GM12878 (cell line): Measurements from ENCODE around the gene FBXL12. TPM values are rescaled to one million over a fixed set of nuclear protein-coding genes. Genes with fewer than 3 reads are reported as not detected.
"Not testable (repeated sequence)": the region's sequence is repeated elsewhere in the genome, so short reads cannot be mapped to it uniquely, and the experiment has no call there.

Experiments used
- ATAC-seq: fragments of 200-7000 bp; cut with Tn5 transposase; 3 replicates; pipeline ENCODE4 v1.9.1; 2020; ENCODE audit warnings: mild to moderate bottlenecking, moderate library complexity
- BruUV-seq: library from RNA; stranded (reverse); fragments of 400-500 nt; replicated peaks from 2 replicates; lab custom pipeline; 2021; lab: Mats Ljungman, UMichigan
- CTCF ChIA-PET: fragments of 300-600 bp; sonication (Branson Sonifier 250); formaldehyde crosslinking; extraction: SDS; loops from one replicate; lab custom pipeline; 2021; ENCODE audit warnings: inconsistent platforms; lab: Yijun Ruan, JAX
- POLR2A ChIA-PET: fragments of 350-600 bp; formaldehyde crosslinking; extraction: SDS; loops from one replicate; lab custom pipeline; 2021; ENCODE audit warnings: inconsistent platforms; lab: Charles Lee
- RAD21 ChIA-PET: fragments of 300-600 bp; sonication (Branson Sonifier 250); formaldehyde crosslinking; loops from one replicate; lab custom pipeline; 2023; ENCODE audit warnings: antibody characterized with exemption; ENCODE audit not compliant: unreplicated experiment; lab: Charles Lee
- SMC1A ChIA-PET: fragments of 300-600 bp; sonication (Branson Sonifier 250); formaldehyde crosslinking; loops from one replicate; lab custom pipeline; 2023; ENCODE audit not compliant: unreplicated experiment, uncharacterized antibody; lab: Charles Lee
- DNase-seq: peaks from one replicate; pipeline ENCODE4 v3.0.0-alpha.2; 2011; ENCODE audit warnings: low read depth, low spot score
- FAIRE-seq: peaks from 3 replicates; lab custom pipeline; 2011; peaks lifted over from hg19 to GRCh38; lab: Jason Lieb, UNC
- H2AFZ ChIP-seq: 2 replicates; pipeline ENCODE4 v1.6.0; 2011; ENCODE audit warnings: low read depth, low read length, control low read depth; ENCODE audit not compliant: control insufficient read depth
- H3K27ac ChIP-seq: 2 replicates; pipeline ENCODE4 v1.5.1; 2011; ENCODE audit warnings: control low read depth; ENCODE audit not compliant: control insufficient read depth, insufficient read depth
- H3K27me3 ChIP-seq, 2 experiments: replicated peaks in 1 of 2; 2 replicates each; pipeline versions ENCODE4 v1.6.0 to v1.6.1; 2011; ENCODE audit warnings: low read length in 1 of 2; ENCODE audit not compliant: control insufficient read depth in 2 of 2, insufficient read depth in 2 of 2
- H3K36me3 ChIP-seq, 2 experiments: 2 replicates each; pipeline ENCODE4 v1.5.1; 2011; ENCODE audit warnings: low read length in 1 of 2; ENCODE audit not compliant: control insufficient read depth in 2 of 2, insufficient read depth in 2 of 2
- H3K4me1 ChIP-seq: 2 replicates; pipeline ENCODE4 v1.6.1; 2011; ENCODE audit warnings: mild to moderate bottlenecking, low read length, moderate library complexity, mixed read lengths; ENCODE audit not compliant: control insufficient read depth, insufficient read depth
- H3K4me2 ChIP-seq: 2 replicates; pipeline ENCODE4 v1.6.0; 2011; ENCODE audit warnings: control low read depth; ENCODE audit not compliant: control insufficient read depth, insufficient read depth
- H3K4me3 ChIP-seq: fragments of 200-600 bp; sonication (generic); 2 replicates; pipeline ENCODE4 v1.5.1; 2016
- H3K79me2 ChIP-seq: 2 replicates; pipeline ENCODE4 v1.6.0; 2011; ENCODE audit warnings: low read length; ENCODE audit not compliant: control insufficient read depth, insufficient read depth
- H3K9ac ChIP-seq: 2 replicates; pipeline ENCODE4 v1.8.0; 2011; ENCODE audit warnings: low read length, control low read depth, mixed read lengths; ENCODE audit not compliant: control insufficient read depth, insufficient read depth
- H3K9me3 ChIP-seq: replicated peaks from 3 replicates; pipeline ENCODE4 v1.5.1; 2011; ENCODE audit warnings: mild to moderate bottlenecking, low read length; ENCODE audit not compliant: control insufficient read depth, insufficient read depth
- H4K20me1 ChIP-seq: 2 replicates; pipeline ENCODE4 v1.6.0; 2011; ENCODE audit not compliant: control insufficient read depth, insufficient read depth
- WGBS: methylation state at CpG from one replicate; pipeline ENCODE4 v1.1.6; 2016; ENCODE audit warnings: low lambda C conversion rate; ENCODE audit not compliant: insufficient replicate concordance, insufficient coverage; ENCODE audit errors: missing lambda C conversion rate; 5-methylcytosine and 5-hydroxymethylcytosine counted together
- in situ Hi-C: fragments of 300-500 bp; cut with MboI; formaldehyde crosslinking; loops from 9 replicates; pipeline ENCODE4 v1.14.3; 2018; ENCODE audit warnings: mixed read lengths
- intact Hi-C: fragments of 100-400 bp; cut with micrococcal nuclease; formaldehyde crosslinking; loops from one replicate; pipeline ENCODE4 v1.14.2; 2022; ENCODE audit not compliant: unreplicated experiment
- polyA plus RNA-seq, 11 experiments: library from polyadenylated mRNA; depleted of rRNA in 4 of 11; unstranded in 6 of 11; stranded (reverse) in 5 of 11; fragments of >200 nt; fragmentation: Nextera tagmentation in 4 of 11; fragmentation: Illumina TruSeq in 1 of 11; extraction: Ambion mirVana in 4 of 11; extraction: Trizol in 1 of 11; gene quantifications; 1 replicate in 1 of 11; 2 replicates in 10 of 11; pipeline versions ENCODE4 v1.2.1 to v1.2.3, GENCODE V29; 2011 to 2016; ENCODE audit warnings: inconsistent platforms in 2 of 11, missing spikeins in 2 of 11, low read depth in 1 of 11
- total RNA-seq, 4 experiments: library from RNA; depleted of rRNA in 3 of 4; stranded (reverse); fragments of >200 nt in 3 of 4; fragmentation: Illumina TruSeq in 1 of 4; extraction: Trizol in 1 of 4; gene quantifications; 2 replicates each; pipeline versions ENCODE4 v1.2.1 to v1.2.3, GENCODE V29; 2013 to 2021

Gene FBXL12
- total and polyA plus RNA-seq, 10 of the 15 experiments (the other 5 are each of a cell fraction or from before 2014, with no cell fraction given) = 1.4 to 40.0 (median 23.2) TPM

DNA sequence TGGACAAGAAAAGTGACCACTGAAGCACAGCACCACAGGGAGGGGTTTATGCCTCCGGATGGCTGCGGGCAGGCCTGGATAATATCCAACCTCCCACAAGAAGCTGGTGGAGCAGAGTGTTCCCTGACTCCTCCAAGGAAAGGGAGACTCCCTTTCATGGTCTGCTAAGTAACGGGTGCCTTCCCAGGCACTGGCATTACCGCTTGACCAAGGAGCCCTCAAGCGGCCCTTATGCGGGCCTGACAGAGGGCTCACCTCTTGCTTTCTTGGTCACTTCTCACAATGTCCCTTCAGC lies 27.9 kb downstream of the FBXL12 start:
- H3K36me3 ChIP-seq, BruUV-seq, H3K27me3 ChIP-seq, H3K9ac ChIP-seq, H3K27ac ChIP-seq, H3K9me3 ChIP-seq, DNase-seq, H4K20me1 ChIP-seq, FAIRE-seq, H3K4me3 ChIP-seq, RAD21 ChIA-PET, H3K4me1 ChIP-seq, H3K79me2 ChIP-seq, H3K4me2 ChIP-seq, SMC1A ChIA-PET, H2AFZ ChIP-seq, ATAC-seq, CTCF ChIA-PET: not testable (repeated sequence)
- intact Hi-C loops (loop anchor here (5.0 to 10.0 kb wide), 2 partner anchors 479 to 1136 kb away; no protein-coding TSS in a partner anchor), in situ Hi-C loops (loop anchor here (5.0 to 10.0 kb wide), 2 partner anchors 169 to 466 kb away; partner anchors contain the start of genes ZNF559 and ZNF561)
- WGBS = over 99% methylated on average over 5 of the region's 6 CpGs
- POLR2A ChIA-PET = interaction anchor here (0.6 kb wide), 1 partner anchor 147 kb away, joined by 4 read pairs; no protein-coding TSS in a partner anchor

DNA sequence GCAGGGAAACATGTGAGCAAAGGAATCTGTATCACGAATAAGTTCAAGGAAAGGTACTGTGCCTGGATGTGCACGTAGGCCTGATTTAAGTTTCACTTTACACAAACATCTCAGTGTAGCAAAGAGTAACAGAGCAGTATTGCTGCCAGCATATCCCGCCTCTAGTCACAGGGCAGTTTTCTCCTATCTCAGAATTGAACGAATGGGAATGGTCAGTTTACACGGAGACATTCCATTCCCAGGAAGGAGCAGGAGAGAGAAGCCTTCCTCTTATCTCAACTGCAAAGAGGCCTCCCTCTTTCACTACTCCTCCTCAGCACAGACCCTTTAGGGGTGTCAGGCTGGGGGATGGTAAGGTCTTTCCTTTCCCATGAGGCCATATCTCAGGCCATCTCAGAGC lies 29.3 kb downstream of the FBXL12 start:
- H4K20me1 ChIP-seq, H3K4me3 ChIP-seq, H3K4me1 ChIP-seq, H3K27ac ChIP-seq, H2AFZ ChIP-seq, SMC1A ChIA-PET, H3K27me3 ChIP-seq, RAD21 ChIA-PET, BruUV-seq, H3K36me3 ChIP-seq, in situ Hi-C loops, H3K79me2 ChIP-seq, FAIRE-seq, intact Hi-C loops, CTCF ChIA-PET, H3K4me2 ChIP-seq, ATAC-seq, POLR2A ChIA-PET, H3K9ac ChIP-seq, DNase-seq, H3K9me3 ChIP-seq: not testable (repeated sequence)
- 38% methylated on average over 5 of the region's 5 CpGs for WGBS
